Activated CD4-positive, CD25-positive, alpha-beta regulatory T cell treated with anti-CD3 and anti-CD28 coated beads, Interleukin-2, amount 50 U/mL, for 24 hours (primary cell): ENCODE results near the gene STAT5B.

Experiments
- ATAC-seq, 2 donors: fragments of 150-1000 bp; cut with Tn5 transposase; one replicate each; pipeline ENCODE4 v1.10.0; 2021; ENCODE audit warnings: mild to moderate bottlenecking in 1 of 2, moderate library complexity in 1 of 2

Gene STAT5B

DNA sequence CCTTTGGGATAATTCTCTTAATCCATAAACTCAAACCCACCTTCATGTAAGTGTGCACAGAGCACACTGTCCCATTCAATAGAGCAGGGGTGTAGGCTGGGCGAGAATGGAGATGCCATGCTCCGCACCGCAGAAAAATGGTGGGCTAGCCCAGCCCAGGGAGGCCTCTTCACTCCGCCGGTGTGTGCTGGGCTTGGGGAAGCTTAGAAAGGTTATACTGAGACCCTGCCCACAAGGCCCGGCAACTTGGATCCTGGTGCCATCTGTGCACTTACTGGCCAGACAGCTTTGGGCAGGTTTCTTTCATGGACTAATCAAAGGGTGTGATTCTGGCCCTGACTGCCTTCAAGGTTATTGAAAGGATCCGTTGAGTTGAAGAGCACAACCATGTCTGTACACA lies 8.4 kb upstream of the STAT5B start:
- ATAC-seq: no peak

DNA sequence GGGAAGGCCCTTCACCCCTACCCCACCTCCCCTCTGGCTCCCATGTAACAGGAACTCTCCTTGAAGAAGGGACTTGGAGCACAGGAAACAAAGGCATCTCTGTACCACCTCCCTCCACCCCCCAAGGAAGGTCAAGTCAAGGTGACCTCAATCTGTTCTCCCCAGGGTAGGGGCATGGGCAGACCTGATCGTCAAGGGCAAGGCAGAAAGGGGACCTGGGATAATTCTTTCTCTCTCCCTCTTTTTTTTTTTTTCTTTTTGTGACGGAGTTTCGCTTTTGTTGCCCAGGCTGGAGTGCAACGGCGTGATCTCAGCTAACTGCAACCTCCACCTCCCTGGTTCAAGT lies 7.8 kb upstream of the STAT5B start:
- no peak for ATAC-seq

DNA sequence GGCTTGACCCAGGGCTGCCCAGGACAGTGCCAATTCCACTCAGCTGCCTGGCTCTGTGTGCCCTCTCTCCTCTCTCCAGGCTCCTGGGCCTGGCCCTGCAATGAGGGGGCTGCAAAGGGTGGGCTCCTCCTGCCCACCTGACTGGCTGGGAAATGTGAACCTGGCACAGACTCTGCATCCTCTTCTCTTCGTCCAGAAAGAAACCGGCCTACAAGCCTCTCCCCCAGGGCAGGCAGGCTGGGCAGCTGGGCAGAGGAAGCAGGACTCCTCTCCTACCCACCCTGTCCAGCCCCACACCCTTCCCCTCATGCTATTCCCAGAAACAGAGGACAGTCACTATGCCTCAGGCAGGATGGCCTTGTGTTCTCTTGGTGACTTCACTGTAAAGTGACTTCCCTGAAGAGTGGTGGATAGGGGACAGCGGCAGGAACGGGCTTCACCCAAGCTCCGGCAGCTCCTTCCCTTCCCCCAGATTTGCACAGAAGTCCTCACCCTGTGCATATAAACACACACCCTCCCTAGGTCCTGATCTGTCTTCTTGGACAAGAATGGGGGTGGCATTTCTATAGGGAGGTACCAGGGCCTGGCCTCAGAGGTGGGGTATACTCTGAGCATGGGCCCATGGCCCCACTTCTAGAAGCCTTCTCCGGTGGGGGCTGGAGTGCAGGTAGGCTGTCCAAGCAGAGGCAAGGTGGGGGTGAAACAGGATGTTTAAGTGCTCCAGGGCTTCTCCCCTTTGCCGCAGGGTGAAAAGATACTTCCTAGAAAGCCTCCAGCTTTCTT lies 7.2 kb upstream of the STAT5B start:
- ATAC-seq: no peak

- no peak for ATAC-seq
Measured at GRCh38 chr17:42282478-42283080, 6.4 kb upstream of the STAT5B start.

DNA sequence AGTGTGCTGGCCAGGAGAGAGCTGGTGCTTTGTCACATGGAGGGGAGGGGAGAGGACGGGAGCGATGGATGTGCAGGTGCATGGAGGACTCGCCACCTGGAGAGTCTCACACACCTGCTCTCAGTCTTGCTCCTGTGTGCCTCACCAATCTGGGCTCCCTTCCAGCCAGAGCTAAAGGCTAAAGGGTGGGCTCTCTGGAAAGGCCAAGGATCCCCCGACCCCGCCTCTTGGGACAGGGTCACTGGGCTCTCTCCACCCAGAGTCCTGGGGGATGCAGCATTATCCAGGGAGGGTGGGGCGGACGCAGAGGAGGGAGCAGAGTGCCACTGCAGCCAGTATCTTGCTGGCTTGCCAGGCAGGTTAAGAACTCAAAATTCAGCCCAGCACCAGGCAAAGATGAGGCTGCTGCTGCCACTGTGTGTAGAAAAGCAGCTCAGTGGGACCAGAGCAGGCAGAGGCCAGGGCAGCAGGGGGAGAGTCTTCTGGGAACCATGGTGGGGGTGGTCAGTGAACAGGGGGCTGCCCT lies 5.4 kb upstream of the STAT5B start:
- ATAC-seq: peak in 1 of 2 donors; percentile 26

GRCh38 chr17:42279776-42280630 lies 3.8 kb upstream of the STAT5B start:
- ATAC-seq: no peak

DNA sequence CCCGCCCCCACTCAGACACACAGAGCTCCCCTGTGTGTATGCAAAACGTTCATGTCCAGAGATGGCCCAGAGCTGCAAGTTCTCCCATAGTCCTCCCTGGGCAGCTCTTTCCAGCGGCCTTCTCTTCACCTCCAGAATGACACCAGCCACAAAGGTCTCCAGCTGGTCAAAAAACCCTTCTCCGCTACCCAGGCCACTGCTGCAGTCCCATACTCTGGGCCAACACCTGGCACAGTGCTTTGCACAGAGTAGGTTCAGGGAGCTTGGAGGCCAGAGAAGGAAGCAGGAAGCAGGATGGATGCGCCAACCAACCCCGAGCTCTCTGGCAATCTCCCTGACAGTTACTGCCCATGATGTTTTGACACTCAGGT lies 1.1 kb upstream of the STAT5B start:
- no peak for ATAC-seq

- ATAC-seq: no peak
Measured at GRCh38 chr17:42276609-42277341, 584 bp upstream of the STAT5B start.

DNA sequence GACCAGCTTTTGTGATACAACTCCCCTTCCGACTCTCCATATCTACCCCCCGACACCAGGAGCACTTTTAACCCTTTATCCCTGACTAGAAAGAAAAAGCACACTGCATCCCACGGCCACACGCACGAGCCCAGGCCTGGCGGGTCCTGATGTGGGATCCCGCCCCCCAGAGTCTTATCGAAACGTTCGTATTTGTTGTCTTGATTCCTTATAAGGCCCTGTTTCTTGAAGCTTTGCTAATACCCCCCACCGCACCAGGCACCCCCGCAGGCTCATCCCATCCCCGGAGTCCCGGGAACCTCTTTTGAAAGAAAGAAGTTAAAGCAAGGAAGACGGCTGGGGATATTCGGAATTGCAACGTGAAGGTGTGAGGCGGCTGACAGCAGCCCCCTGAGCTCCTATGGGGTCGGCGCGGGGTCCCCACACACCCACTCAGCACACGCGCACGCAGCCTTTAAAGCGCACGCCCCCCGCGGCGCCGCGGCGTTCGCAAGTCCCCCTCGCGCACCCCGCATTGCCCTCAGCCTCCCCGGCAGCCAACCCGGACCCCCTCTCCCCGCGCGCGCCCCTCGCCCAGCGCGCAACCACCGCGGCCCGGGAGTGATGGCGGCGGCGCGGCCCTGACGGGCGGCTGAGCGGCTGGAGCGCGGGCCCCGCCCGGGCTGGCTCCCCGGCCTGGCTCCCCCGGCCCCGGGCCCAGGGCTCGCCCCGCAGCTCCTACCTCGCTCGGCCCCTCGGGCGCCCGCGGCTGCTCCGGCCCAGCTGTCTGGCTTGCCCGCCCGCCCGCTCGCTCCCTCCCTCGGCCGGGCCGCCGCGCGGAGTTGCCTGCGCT lies 448 bp downstream of the STAT5B start:
- ATAC-seq: peak; percentile 24 to 37

GRCh38 chr17:42274812-42275526 lies 1.2 kb downstream of the STAT5B start:
- no peak for ATAC-seq

DNA sequence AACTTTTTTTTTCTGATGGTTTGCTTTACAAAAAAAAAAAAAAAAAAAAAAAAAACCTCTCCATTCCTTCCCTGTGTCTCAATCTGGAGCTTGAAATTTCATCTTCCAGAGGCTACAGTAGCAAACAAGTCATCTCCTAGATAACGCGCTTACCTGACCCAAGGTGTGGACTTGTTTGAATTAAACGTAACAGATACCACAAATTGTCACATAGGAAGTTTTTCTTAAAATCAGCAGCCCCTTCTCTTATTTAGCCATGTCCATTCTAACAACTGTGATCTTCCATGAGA lies 2.0 kb downstream of the STAT5B start:
- no peak for ATAC-seq

DNA sequence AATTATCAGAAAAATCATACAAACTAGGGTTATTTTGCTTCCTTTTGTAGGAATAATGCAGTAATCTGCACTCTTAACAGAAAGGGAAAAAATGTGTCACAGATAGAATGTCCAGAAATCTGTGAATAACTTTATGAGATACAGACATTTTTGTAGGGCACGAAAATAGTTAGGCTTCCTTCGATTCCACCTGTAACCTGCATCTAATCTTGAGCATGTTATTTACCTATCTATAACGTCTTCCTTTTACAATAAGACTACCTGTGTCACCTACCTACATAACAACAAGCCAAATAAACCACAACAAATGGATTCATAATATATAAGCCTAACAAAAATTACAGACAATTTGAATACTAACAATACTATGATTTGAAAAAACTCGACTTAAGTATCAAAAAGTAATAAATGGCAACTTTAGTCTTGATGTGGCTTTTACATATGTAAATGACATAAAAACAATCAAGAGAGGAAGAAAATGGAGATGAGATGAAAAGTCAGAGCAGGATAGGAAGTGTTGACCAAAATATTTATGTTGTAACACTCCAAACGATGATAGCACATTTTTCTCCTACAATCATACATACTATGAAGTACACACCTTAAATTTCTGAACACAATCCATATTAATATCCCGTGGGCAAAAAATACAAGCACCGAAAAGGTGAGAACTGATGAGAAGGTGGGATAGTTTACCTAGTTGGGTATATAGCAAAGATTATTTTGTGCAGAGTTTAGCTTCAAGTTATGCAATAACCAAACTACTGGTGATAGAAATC lies 2.5 kb downstream of the STAT5B start:
- ATAC-seq: no peak

DNA sequence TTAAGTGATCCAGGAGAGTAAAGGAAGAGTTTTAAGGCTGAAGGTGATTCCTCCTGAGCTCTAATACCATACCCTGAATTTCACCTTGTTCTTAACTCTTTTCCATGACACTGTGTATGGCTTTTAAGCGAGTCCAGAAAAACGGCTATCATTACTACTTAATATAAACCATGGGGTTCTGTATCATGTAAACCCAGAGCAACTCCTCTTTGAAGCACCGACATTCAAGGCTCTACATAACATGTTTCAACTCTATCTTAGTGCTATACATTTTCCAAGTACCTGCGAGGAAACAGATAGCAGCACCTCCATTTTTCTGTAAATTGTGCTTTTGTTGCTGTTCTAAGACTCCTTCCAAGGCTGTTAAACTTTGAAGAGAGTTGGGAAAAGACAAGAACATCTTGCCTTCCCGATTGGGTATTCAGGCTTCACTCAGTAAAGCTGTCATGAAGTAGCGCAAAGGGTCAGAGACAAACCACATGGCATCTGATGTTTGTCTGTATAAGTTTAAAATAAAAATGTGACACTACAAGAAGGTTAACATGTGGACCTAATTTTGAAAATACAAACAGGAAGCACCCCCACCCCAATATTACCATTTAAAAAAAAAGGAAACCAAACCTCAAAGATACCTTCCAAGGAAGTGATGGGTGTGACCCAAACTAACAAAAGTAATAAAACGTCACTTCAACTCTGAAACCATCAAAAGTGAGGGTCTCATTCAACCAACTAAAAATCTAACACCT lies 3.9 kb downstream of the STAT5B start:
- ATAC-seq: no peak

GRCh38 chr17:42271779-42272035 lies 4.5 kb downstream of the STAT5B start:
- ATAC-seq: no peak

GRCh38 chr17:42271006-42271778 lies 5.0 kb downstream of the STAT5B start:
- peak; percentile 38 to 50 for ATAC-seq

GRCh38 chr17:42270596-42270995 lies 5.6 kb downstream of the STAT5B start:
- ATAC-seq: peak in 1 of 2 donors; percentile 0

DNA sequence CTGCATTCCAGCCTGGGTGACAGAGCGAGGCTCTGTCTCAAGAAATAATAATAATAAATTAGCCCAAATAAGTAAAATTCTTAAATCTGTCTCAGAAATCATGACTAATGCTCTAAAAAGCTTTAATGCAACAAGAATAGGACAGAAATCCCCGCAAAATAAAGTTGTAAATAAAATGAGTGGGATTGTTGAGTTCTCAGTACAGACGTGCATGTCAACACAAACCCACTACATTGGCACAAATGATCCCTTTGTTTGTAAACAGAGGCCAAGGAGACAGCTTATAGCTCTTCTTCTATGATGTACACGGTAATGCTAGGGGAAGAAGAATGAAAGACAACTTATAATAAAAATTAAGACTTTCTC lies 6.0 kb downstream of the STAT5B start:
- no peak for ATAC-seq

GRCh38 chr17:42268236-42268635 lies 8.0 kb downstream of the STAT5B start:
- no peak for ATAC-seq
